ENCODE measurements around the gene RTP2. TPM values are rescaled to one million over a fixed set of nuclear protein-coding genes. Genes with fewer than 3 reads are reported as not detected.

Gene RTP2
- total RNA-seq, 1 experiment from 2014 or later: not detected

- Histone ChIP-seq H3K9me3 (ENCODE audit: low read length) (no peaks in the 10 kb centered on the region), H3K36me3 (ENCODE audit: low read depth, low read length) (peaks cover 22% of the 10 kb centered on the region; the same call in 1 of the 2 replicates), H3F3A (ENCODE audit: low read length, unreplicated experiment) (no peaks in the 10 kb centered on the region), H3K27ac (ENCODE audit: low read length) (no peak overlapping the region), H3K9me2 (replicated peaks; ENCODE audit: low read length) (no peaks in the 10 kb centered on the region), H2AFZ (ENCODE audit: low read length) (no peak overlapping the region), H3K4me3 (ENCODE audit: low read length) (no peak overlapping the region), H3K27me3 (ENCODE audit: low read length) (no peaks in the 10 kb centered on the region), H3K9ac (ENCODE audit: low read length) (no peak overlapping the region), H3K4me2 (ENCODE audit: low read length) (no peak overlapping the region), H3K79me2 (ENCODE audit: low read length) (peaks cover 32% of the 10 kb centered on the region), H4K20me1 (ENCODE audit: low read length) (0 out of 2 replicates have a peak, but pooled peaks cover 5% of the 10 kb centered on the region), H3K4me1 (ENCODE audit: insufficient read depth, low read length) (peaks cover 18% of the 10 kb centered on the region)
- no TSS peak for BruUV-seq (replicated peaks)
- POLR2A ChIA-PET (ENCODE audit: unreplicated experiment): interaction anchor here (0.5 kb wide), 1 partner anchor 802 kb away, joined by 3 read pairs; no protein-coding TSS in a partner anchor
- ATAC-seq: no peak
- CTCF ChIA-PET: interaction anchor here (0.5 kb wide), 1 partner anchor 819 kb away, joined by 3 read pairs; no protein-coding TSS in a partner anchor
- intact Hi-C loops (cut with micrococcal nuclease): loop anchor here (5.0 kb wide), 1 partner anchor 1497 kb away; no protein-coding TSS in a partner anchor
- TF ChIP-seq CTCF (conservative IDR thresholded peaks at IDR 0.05; ENCODE audit: low read depth, low read length) (no peak), EZH2 (IDR thresholded peaks at IDR 0.05; ENCODE audit: low read length, unreplicated experiment) (no peak), EZH2phosphoT487 (IDR thresholded peaks at IDR 0.05; ENCODE audit: borderline replicate concordance, low read length) (no peak)
- DNase-seq: no peak
Observed at GRCh38 chr3:187734841-187735240, 32.5 kb upstream of the RTP2 start.

- H3F3A ChIP-seq (ENCODE audit: low read length, unreplicated experiment): no peaks in the 10 kb centered on the region
- H3K36me3 ChIP-seq (ENCODE audit: low read depth, low read length): peaks cover 34% of the 10 kb centered on the region
- intact Hi-C loops (cut with micrococcal nuclease): no loop called here
- no peak for ATAC-seq
- TF ChIP-seq EZH2phosphoT487 (IDR thresholded peaks at IDR 0.05; ENCODE audit: borderline replicate concordance, low read length) (no peak), CTCF (conservative IDR thresholded peaks at IDR 0.05; ENCODE audit: low read depth, low read length) (no peak), EZH2 (IDR thresholded peaks at IDR 0.05; ENCODE audit: low read length, unreplicated experiment) (no peak)
- CTCF ChIA-PET: no interaction called here
- POLR2A ChIA-PET (ENCODE audit: unreplicated experiment): no interaction called here
- BruUV-seq (replicated peaks): no TSS peak
- no peak for DNase-seq
- no peaks in the 10 kb centered on the region for H3K9me3 ChIP-seq (ENCODE audit: low read length)
- H3K4me1 ChIP-seq (ENCODE audit: insufficient read depth, low read length): peaks cover 18% of the 10 kb centered on the region
- no peak overlapping the region for H2AFZ ChIP-seq (ENCODE audit: low read length)
- no peak overlapping the region for H3K9ac ChIP-seq (ENCODE audit: low read length)
- no peaks in the 10 kb centered on the region for H3K9me2 ChIP-seq (replicated peaks; ENCODE audit: low read length)
- H4K20me1 ChIP-seq (ENCODE audit: low read length): 0 out of 2 replicates have a peak, but pooled peaks cover 5% of the 10 kb centered on the region
- peaks cover 32% of the 10 kb centered on the region for H3K79me2 ChIP-seq (ENCODE audit: low read length)
- no peak overlapping the region for H3K4me2 ChIP-seq (ENCODE audit: low read length)
- no peak overlapping the region for H3K4me3 ChIP-seq (ENCODE audit: low read length)
- no peak overlapping the region for H3K27ac ChIP-seq (ENCODE audit: low read length)
- H3K27me3 ChIP-seq (ENCODE audit: low read length): no peaks in the 10 kb centered on the region
Observed at GRCh38 chr3:187733371-187733770, 31.0 kb upstream of the RTP2 start.

- H3K4me2 ChIP-seq (ENCODE audit: low read length): no peak overlapping the region
- no peaks in the 10 kb centered on the region for H3K9me3 ChIP-seq (ENCODE audit: low read length)
- no peaks in the 10 kb centered on the region for H3K27me3 ChIP-seq (ENCODE audit: low read length)
- H3K9me2 ChIP-seq (replicated peaks; ENCODE audit: low read length): no peaks in the 10 kb centered on the region
- intact Hi-C loops (cut with micrococcal nuclease): no loop called here
- CTCF ChIA-PET: no interaction called here
- no TSS peak for BruUV-seq (replicated peaks)
- no peaks in the 10 kb centered on the region for H3K4me1 ChIP-seq (ENCODE audit: insufficient read depth, low read length)
- H3F3A ChIP-seq (ENCODE audit: low read length, unreplicated experiment): no peaks in the 10 kb centered on the region
- POLR2A ChIA-PET (ENCODE audit: unreplicated experiment): no interaction called here
- H2AFZ ChIP-seq (ENCODE audit: low read length): no peak overlapping the region
- H3K36me3 ChIP-seq (ENCODE audit: low read depth, low read length): peaks cover 52% of the 10 kb centered on the region
- ATAC-seq (no peak), DNase-seq (no peak)
- no peak for TF ChIP-seq EZH2 (IDR thresholded peaks at IDR 0.05; ENCODE audit: low read length, unreplicated experiment)
- no peak for TF ChIP-seq EZH2phosphoT487 (IDR thresholded peaks at IDR 0.05; ENCODE audit: borderline replicate concordance, low read length)
- TF ChIP-seq CTCF (conservative IDR thresholded peaks at IDR 0.05; ENCODE audit: low read depth, low read length): no peak
- H3K27ac ChIP-seq (ENCODE audit: low read length): no peak overlapping the region
- no peaks in the 10 kb centered on the region for H3K79me2 ChIP-seq (ENCODE audit: low read length)
- H3K4me3 ChIP-seq (ENCODE audit: low read length): no peak overlapping the region
- H4K20me1 ChIP-seq (ENCODE audit: low read length): no peaks in the 10 kb centered on the region
- H3K9ac ChIP-seq (ENCODE audit: low read length): no peak overlapping the region
Observed at GRCh38 chr3:187729598-187729997, 27.2 kb upstream of the RTP2 start.

Data from PC-3 (cell line).